IPS-NIHi11 (cell line): ENCODE data around the gene EYS.

Source experiments
- DNase-seq: peaks from one replicate; pipeline ENCODE4 v3.0.0; 2012; ENCODE audit warnings: mixed read lengths, low spot score

EYS gene

DNA sequence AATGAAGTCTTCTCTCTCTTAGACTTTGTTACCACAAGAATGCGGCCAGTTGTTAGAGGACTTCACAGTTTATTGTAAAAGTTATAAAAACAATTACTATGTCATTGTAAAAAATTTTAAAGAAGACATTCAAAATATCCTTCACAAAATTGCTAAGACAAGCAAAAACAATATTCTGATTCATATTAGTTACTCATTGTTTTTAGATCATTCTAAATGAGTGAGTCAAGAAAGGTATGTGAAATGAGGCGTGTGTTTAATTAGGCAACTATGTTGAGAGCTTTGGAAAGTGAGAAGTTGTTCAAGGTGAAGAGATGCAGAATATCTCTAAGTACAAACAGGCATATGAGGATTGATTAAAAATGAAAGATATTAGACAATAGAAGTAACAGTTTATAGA is 875.3 kb downstream of the EYS start:
- DNase-seq, result no peak

DNA sequence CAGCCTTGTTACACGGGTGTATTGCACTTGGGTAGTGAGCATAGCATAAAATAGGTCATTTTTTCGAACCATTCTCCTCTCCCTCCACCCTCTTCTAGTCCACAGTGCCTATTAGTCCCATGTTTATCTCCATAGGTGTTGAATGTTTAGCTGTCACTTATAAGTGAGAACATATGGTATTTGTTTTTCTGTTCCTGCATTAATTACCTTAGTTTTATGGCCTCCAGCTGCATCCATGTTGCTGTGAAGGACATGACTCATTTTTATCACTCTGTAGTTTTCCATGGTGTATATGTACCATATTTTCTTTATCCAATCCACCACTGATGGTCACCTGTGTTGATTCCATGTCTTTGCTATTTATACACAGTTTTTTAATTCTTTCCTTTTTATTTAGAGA is 889.5 kb downstream of the EYS start:
- DNase-seq, result no peak

DNA sequence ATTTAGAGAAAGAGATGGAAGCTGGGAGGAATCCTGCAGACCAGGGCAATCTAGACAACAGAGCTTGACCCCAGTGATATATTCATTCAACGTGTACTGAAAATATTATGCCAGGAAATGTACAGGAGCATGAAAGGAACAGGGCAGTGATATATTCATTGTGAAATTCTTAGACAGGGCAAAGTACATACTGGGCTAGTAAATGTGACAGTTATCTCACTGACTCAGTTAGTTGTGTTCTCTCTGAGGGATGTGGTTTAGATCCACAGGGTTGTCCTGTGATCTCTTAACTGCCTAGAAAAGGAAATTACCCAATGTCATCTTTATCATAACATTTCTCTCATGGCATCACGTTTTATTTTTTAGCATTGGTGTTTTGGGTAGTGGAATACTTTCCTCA is 891.3 kb downstream of the EYS start:
- no peak for DNase-seq

DNA sequence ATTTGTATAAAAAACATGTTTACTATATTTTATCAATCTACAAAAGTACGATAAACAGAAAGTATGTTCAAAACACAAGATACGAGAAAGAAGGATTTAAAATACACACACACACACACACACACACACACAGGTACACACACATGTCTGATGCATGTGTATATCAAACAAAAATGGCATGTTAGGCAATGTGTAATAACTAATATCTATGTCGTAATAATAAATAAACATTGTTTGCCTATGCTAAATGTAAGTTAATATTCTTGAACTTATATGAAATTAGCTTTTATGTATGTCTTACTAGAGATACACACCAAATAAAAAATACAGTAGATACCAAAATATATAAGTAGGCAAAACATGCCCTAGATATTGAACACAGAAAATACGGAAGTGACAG is 894.9 kb downstream of the EYS start:
- no peak for DNase-seq

DNA sequence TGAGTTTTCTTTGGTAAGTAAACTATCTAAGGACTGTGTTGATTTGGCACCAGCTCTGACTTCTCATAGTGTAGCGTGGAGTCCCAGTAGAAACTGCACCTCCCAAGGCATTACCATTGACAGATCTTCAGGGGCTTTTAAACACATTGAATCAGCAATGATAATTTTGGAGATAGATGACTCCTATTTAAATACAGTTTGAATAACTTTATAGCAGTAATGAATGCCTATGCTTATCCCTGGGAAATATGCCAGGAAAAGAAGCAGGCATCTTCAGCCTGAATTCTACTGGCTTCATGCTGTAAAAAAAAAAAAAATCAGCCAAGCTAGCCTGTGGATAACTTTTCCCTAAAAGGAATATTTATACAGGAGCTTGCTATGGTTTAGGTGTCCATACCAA is 895.9 kb downstream of the EYS start:
- DNase-seq, result no peak

DNA sequence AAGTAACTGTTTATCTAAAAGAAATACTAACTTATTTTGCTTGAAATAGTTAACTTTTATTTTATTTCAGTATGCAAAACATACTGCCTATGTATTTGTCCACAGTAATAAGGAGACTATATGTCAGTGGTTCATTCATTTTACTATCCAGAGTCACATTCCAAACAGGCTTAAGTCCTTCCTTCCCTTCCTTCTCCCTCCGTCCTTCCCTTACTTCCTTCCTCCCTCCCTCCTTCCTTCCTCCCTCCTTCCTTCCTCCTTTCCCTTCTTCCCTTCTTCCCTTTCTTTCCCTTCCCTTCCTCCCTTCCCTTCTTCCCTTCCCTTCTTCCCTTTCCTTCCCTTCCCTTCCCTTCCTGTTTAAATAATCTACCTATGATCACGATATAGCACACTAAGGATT is 899.2 kb downstream of the EYS start:
- no peak for DNase-seq

DNA sequence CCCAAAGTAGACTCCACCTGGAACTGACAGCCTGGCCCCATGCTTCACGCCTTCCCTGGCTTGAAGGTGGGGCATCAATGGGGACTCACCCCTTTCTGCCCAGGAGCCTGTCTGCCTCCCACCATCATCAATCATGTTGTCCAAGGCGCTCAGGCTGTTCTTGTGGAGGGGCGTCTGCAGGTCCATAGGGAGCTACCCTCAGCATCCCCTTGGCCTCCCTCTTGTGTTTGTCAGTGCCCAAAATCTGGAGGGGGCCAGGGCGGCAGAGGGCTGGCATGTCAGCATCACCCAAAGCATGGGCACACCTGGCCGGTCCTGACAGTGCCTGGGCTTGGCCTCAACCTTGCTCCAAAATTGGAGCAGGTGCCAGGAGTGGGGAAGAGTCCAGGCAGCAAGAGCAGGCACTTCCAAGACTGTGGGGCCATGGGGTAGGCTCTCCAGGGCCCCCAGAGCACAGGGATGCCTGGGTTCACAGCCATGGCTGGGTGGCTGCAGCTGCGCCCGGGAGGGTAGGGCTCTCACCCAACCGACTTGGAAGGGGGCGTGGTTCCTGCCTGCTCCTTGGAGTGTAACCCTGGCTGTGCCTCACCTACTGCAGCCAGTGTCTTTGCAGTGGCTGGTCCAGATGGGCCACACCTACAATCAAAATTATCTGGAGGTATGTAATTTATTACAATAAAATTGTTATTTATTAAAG is 903.4 kb downstream of the EYS start:
- no peak for DNase-seq

DNA sequence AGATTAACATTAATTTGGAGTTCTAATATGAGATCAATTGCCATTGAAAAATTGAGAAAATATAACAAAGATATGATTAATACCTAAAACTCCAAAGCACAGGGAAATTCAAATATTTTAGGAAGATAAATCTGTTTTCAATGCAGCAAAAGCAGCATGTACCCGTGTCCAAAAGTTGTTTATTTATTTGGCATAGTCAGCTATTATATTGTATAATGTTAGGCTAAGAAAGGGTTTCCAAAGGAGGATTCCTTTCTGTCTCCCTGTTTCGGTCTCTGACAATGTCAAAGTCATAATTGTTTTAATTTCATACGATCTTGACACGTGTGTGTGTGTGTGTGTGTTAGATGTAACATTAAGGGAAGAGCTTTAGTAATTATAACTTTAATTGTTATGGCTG is 914.5 kb downstream of the EYS start:
- no peak for DNase-seq

DNA sequence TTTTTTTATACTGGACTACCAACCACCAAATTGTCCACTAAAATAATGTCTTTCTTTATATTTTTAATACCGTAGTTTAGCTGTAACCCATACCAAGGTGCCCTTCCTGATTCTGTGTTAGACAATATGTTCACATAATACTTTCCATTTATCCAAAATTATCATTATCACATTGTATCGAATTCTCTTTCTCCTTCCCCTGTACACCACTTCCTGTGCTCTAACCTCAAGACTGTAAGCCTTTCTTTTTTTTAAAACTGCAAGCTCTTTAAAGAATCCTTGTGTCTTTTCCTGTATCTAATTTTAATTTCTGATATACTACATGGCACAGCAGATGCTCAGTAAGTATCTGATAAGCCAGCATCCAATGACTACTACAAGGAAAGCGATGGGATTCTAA is 917.5 kb downstream of the EYS start:
- DNase-seq, result no peak

DNA sequence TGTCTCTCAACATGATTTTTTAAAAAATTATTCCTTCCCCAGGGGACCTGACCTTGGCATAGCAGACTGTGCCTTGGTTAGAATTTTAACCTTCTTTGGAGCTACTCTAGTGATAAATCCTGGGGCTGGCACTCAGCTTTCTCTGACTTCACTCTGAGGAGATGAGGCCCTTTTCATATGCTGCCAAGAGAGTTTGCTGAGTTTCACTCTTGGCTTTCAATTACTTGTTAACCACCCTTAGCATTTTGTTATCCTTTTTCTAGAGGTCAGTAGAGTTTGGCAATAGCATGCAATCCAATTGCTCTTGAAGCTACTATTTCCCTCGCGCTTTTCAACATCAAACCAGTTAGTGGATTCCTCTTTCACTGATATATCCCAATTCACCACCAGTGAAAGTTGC is 920.3 kb downstream of the EYS start:
- no peak for DNase-seq

DNA sequence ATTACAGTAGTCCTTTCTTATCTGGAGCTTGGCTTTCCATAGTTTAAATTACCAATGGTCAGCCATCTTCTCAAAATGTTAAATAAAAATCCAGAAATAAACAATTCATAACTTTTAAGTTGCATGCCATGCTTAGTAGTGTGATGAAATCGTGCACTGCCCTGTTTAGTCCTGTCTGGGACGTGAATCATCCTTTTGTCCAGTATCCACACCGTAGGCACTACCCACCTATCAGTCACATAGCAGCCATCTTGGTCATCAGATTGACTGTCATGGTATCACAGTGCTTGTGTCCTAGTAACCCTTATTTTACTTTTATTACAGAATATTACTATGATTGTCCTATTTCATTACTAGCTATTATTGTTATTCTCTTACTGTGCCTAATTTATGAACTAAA is 924.1 kb downstream of the EYS start:
- DNase-seq, result no peak

DNA sequence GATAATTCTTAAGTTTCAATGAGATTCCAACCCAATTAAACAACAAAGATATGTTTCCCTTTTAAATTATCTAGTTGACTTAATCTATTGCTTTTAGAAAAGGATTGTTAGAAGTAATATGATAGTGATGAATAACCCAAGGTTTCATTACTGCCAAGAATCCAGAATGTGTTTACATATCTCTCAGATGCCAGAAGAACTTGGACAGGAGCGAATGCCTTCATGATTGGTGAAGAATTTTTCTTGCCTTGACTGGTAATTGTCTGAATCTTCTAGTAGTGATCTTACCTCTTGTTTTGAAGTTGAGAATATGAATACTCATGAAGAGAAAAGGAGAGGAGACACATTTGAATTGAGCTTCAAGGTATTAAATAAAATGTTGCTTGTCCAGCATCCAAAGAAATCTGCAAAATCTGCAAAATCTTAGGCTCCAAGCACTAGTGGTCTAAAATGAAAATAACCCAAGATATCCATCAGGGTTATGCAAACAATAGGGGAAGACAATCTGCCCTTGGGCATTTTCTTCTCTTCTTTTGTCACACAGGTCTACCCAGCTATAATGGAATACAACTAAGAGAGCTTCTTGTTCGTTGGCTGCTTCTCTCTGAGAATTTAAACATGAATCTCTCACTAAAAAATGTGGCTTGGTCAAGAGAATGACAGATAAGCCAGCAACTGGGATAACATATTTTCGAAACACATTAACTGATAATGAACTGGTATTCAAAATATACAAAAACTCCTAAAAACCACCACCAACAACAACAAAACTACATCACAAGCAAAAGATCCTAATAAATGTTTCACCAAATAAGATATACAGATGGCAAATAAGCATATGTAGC is 928.9 kb downstream of the EYS start:
- no peak for DNase-seq

DNA sequence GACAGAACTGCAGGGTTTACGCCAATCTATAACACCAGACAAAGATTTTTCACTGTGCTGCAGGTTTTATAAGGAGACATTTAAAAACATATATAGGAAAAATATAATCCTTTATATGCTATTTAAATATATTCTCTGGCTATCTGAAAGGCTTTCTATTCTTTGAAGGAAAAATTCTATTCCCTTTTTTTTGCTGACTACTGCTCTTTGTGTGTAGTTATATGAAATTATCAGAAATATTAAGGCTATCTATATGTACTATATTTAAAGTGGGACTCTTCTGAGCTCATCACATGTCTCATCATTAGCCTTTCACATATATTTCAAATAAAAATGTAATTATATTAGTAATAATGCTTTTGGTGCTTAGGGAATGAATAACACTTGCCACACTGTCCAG is 930.7 kb downstream of the EYS start:
- DNase-seq, result no peak

DNA sequence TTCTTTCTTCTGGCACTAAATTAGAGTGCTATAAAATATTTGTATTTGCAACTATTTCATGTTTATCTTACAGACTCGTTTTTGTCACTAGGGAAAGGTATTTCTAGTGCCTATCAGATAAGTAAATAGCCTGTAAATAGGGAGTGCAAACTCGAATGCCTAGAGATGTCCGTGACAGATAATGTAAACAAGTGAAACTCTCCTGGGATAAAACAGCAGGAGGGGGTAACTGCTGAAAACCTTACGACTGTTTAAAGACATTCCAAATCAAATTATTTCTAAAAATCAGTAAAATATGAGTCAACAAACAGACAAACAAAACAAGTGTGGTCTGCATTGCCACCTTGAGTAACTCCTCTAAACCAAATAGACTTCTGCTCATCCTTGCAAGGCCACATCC is 932.1 kb downstream of the EYS start:
- DNase-seq, result no peak

DNA sequence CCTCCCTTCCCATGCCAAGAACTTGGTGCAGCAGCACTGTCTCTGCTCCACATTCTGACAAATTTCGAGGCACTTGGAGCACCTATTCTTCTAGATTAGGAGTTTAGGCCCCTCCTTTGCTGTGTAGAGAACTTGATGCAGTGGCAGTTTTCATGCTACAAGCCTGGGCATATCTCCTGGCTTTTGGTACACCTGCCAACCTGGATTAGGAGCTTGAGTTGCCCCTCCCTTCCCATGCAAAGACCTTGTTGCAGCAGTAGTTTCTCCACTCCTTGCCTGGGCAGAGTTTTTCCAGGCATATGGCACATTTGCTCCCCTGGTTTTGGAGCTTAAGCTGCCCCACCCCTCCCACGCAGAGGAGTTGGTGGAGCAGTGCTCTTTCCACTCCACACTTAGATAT is 956.1 kb downstream of the EYS start:
- no peak for DNase-seq

DNA sequence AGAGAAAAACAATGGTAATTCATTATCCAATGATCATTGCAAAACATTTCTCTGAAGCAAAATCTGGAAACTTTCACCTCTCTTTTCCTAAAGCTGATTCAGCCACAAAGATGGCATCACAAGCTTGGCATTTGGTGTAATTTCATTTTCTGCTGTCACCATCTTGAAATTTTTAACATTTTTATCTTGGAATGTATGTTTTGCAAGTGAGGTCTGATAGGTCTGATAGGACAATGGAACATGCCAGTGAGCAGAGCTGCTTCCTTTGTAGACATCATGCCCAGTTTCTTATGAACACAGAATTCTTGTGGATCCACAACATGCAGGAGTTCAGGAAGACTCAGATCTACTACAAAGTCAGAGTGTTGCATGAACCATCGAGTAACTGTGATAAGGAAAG is 969.6 kb downstream of the EYS start:
- no peak for DNase-seq

DNA sequence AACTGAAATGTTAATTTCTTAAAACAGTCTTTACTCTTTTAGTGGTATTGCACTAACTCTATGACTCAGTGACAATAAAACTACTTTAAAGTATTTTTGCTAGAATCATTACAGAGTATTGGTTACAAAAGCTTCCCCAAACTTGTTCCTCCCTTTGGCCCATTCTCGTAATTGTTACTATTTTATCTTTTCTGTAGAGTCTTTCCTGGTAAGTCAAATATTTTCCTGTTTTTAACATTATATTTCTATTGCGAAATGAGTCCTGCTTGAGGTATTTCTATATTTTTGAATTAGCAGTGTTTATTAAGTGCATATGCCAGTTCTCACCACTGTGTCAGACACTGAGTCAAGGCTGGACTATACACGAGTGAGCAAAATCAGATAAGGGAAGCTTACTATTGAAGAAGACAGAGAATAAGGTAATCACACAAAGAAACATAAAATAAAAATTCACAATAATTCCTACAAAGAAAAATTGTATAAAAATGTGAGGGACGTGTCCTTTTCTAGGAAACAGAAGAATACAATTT is 970.5 kb downstream of the EYS start:
- DNase-seq, result no peak

DNA sequence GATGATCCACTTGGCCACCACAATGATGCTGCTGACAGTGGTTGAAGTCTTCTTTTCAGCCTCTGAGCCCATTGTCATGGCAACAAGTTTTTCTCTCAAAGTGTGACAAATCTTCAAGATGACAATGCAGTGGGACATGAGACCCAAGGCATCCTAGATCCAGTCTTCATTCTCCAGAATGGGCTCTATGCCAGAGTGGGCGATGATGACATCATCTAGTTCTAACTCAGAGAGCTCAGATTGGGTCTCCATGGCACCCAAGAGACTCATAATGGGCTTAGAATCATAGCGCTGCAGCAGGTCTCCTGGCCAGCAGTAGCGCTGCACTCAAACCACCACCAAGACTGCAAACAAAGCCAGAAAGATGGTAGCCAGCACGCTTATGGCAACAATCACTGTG is 973.6 kb downstream of the EYS start:
- DNase-seq, result no peak

DNA sequence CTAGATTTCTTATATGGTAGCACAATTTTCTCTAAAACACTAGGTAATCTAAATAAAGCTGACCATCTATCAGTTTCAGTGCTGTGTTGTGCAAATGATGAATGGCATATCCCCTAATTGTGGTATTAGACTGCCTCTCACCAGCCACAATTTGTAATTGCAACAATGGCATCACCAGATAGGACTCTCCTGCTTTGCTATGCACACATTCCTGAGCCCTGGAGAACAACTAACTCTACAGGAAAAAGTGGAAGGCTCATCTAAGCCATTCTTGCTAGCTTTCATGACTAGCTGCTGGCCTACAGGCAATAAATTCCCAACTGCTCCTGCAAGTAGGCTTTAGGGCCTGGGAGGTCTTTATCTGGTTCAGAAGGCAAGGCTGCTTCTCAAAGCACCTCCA is 974.1 kb downstream of the EYS start:
- no peak for DNase-seq

DNA sequence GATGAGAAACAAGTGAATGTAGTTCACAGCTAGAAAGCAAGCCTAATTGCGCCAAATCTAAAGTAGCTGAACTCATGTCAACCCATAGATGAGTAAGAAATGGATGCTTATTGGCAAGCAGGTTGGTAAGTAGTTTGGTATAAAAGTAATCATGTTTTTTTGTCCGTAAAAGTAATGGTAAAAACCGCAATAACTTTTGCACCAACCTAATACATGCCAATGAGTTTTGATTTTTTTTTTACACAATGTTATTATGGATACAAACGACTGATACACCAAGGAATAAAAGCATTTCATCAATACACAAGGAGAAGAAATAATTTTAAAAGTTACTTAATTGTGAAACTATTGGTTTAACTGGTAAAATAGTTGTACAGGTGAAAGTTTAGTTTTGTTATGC is 977.5 kb downstream of the EYS start:
- no peak for DNase-seq

DNA sequence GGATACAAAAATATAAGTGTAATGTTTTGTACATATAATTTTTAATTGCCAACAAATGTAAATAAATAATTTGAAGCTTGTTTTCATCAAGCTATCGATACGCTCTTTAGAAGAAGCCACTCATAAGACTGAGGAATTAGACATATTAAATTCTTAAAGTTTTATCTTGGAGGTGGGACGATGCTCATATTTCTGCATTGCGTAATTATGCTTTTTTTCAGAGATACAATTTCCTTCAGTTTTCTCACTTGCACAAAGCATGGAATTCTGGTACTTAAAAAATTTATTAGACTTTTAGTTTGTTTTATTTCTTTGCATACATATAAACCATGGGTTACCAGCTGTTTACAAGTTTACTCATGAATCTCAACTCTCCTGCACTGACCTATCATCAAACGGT is 980.0 kb downstream of the EYS start:
- DNase-seq, result no peak

DNA sequence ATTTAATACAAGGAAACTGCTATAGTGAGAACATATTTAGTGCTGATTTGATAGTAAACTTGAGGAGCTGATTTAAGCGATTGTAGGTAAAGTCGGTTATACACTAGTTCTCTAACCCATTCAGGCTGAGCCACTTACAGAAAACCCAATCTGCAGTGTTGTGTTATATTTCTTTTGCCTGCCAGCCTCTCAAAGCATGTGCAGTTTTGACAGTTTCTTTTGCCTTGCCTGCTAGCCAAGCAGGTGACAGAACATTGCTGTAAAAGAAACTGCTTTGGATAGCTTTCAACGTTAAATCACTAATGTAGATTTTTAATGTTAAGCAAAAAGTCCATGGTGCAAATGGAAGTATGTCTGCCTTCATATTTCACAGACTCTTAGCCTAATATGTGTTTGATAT is 982.9 kb downstream of the EYS start:
- DNase-seq, result no peak

DNA sequence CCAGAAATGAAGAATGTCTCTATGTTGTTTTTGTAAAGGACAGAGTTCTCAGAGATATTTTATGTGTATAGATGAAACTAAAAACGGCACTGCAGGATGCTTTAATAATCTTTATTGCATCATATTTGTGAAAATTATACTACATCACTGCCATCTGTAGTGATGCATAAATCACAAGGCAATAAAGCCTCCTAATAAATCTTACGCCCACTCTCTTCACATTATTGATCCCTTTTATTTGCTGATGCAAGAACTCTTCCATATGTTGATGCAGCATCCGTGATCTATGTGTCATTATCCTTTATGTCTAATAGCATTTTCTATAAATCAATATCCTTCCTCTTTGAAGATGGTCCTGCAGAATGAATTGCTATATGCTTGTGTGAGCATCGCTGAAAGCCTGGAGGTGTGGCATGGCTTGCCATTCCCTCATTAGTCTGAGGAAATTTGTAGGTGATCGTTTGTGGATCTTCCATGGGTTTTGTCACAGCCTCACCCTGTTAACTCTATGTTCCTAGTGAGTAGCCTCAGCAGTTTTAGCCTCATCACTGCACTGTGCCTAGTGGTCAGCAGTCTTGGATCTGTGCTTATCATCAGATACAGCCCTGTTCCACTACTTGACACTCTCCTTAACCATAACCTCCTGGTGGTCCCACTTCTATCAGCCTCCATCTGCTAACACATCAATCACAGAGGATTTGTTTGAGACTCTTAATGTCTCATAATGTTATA is 983.5 kb downstream of the EYS start:
- DNase-seq, result no peak
